T-helper 1 cell treated with Interleukin-12 subunit alpha and Interleukin-12 subunit beta and Interleukin-4 antibody, amounts not matched to agents 30 ng/mL and 1 ng/mL, for 36 hours (primary cell): ENCODE results near the gene ATP7B. TPM values are rescaled to one million over a fixed set of nuclear protein-coding genes. Genes with fewer than 3 reads are reported as not detected.
"Not testable (repeated sequence)": the region's sequence is repeated elsewhere in the genome, so short reads cannot be mapped to it uniquely, and the experiment has no call there.

Experiments
- intact Hi-C: fragments of 100-400 bp; cut with micrococcal nuclease; formaldehyde crosslinking; loops from one replicate; pipeline ENCODE4 v1.15.1; 2024
- total RNA-seq: library from RNA; stranded (reverse); gene quantifications from 2 replicates; pipeline ENCODE4 v1.2.3, GENCODE V29; 2022

ATP7B gene
- 0.34 and 1.0 TPM in 2 replicates for total RNA-seq

GRCh38 chr13:52010890-52011631, at the start of gene ATP7B:
TSS of gene ATP7B (minus strand) at chr13:52011450. CDS start at chr13:52011337, 113 bp downstream.
- intact Hi-C loops = no loop called here

DNA sequence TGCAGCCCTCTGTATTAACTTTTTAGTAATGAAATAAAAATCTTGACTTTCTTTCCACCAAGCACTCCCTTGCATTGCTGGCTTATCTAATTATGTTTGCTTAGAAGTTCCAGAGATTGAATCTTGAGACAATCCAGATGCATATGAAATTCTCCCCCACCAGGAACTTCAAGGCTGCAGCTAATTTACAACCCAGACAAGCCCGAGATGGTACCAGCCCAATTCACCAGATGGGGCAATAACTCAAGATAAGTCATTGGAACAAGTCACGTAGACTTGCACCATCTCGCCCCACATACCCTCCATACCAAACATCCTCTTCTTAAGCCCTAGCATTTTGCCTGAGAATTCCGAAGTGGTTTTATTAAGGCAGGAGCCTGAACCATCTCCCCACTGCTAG, 42.2 kb upstream of the ATP7B start:
- intact Hi-C loops = no loop called here

DNA sequence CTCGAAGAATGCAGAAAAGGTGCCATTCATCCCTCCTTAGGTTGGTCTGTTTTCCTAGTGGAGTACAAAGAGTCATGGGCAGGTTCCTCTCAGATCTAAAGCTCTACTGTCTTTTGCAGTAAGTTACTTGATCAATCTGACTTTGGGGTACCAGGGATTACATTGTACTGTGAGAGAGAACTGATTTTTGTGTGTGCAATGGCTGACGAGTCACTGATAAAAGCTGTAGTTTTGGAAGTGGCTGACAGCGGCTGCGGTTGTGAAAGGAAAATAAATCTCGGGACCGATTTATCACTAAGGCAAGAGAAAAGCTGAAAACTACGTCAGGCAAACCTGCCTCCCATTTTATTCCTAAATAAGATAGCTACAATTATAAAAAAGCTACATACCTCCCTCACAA, 40.1 kb upstream of the ATP7B start:
- intact Hi-C loops = no loop called here

DNA sequence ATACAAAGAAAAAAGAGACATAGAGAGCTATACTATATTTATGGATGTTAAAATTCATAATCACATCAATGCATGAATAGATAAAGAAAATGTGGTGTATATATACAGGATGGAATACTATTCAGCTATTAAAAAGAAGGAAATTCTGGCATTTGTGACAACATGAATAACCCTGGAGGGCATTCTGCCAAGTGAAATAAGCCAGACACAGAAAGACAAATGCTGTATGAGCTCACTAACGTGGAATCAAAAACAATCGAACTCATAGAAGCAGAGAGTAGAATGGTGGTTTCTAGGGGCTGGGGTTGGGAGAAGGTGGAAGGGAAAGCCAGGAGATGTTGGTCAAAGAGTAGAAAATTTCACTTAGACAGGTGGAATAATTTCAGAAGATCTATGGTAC, 37.3 kb upstream of the ATP7B start:
- intact Hi-C loops = no loop called here

GRCh38 chr13:52047463-52047862, 36.2 kb upstream of the ATP7B start:
- intact Hi-C loops = no loop called here

- intact Hi-C loops = no loop called here
These were observed 32.4 kb upstream of the ATP7B start for GRCh38 chr13:52043675-52044074.

DNA sequence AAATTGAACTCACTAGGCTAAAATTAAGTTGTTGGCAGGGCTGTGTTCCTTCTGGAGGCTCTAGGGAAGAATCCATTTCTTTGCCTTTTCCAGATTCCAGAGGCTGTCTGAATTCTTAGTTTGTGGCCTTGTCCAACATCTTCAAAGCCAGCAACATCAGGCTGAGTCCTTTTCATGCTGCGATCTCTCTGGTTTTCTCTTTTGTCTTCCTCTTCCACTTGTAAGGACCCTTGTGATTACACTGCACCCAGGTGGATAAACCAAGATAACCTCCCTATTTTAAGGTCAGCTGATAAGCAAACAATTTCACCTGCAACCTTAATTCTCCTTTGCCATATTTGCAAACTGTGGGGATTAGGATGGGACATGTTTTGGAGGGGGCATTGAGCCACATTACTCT, 24.8 kb upstream of the ATP7B start:
- intact Hi-C loops = no loop called here

DNA sequence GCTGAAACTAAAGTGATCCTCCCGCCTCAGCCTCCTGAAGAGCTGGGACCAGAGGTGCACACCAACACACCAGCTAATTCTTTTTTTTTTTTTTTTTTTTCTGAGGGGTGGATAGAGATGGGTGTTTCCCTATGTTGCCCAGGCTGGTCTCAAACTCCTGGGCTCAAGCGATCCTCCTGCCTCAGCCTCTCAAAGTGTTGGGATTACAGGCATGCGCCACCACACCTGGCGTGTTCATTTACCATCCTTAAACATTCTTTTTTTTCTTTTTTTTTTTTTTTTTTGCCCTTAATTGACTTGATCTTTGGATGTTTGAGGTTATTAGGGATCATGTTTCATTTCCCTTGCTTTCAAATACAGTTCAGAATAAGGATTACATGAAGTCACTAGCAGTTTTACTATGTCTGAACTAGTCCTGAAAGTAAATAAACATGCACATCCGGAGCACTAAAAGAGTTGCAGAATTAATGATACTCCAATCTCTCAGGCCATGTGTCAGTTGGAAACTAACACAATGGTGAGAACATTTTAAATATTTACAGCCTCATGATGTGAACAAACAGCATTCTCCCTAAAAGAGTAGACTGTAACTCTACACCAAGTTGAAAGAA, 23.5 kb upstream of the ATP7B start:
- intact Hi-C loops = no loop called here

- intact Hi-C loops = no loop called here
These were observed 21.8 kb upstream of the ATP7B start for GRCh38 chr13:52033039-52033438.

DNA sequence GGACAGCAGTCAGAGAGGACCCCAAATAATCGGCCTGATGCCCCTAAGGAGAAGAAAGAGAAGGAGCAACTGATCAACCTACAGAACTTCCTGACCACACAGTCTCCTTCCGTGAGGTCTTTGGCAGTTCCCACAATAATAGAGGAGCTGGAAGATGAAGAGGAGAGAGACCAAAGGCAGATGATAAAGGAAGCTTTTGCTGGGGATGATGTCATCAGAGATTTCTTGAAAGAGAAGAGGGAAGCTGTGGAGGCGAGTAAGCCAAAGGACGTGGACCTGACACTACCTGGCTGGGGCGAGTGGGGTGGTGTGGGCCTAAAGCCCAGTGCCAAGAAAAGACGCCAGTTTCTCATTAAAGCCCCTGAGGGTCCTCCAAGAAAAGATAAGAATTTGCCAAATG, 19.2 kb upstream of the ATP7B start:
- intact Hi-C loops = not testable (repeated sequence)

- intact Hi-C loops = no loop called here
These were observed 18.3 kb upstream of the ATP7B start for GRCh38 chr13:52029569-52029968.

DNA sequence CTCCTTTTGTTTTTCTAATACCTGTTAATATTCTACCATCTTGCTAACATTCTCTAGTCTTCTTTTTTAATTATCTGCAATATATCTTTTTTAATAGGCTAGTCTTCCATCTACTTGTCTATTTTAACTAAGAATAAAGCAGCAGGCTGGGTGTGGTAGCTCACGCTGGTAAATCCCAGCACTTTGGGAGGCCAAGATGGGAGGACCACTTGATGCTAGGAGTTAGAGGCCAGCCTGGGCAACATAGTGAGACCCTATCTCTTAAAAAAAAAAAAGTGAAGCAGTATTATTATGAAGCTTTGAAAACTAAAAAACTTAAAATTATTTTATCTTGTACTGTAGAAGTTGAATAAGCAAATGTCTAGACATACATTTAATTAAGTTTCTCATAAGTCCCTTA, 16.6 kb upstream of the ATP7B start:
- intact Hi-C loops = no loop called here

- intact Hi-C loops = no loop called here
These were observed 15.0 kb upstream of the ATP7B start for GRCh38 chr13:52026246-52026626.

- intact Hi-C loops = no loop called here
These were observed 14.4 kb upstream of the ATP7B start for GRCh38 chr13:52025475-52026245.

DNA sequence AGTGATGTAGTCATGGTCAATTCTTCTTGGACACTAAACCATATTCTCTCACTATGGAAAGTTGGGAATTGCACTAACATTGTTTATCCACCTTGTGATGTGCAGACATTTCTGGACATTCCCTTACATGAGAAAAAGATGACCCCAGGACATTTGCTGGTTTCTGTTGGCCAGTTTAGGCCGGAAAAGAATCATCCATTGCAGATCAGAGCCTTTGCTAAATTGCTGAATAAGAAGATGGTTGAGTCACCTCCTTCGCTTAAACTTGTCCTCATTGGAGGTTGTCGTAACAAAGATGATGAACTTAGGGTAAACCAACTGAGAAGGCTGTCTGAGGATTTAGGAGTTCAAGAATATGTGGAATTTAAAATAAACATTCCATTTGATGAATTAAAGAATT, 13.2 kb upstream of the ATP7B start, which contains the start of gene UTP14C:
Gene UTP14C (plus strand): TSS at position 211 of the 400 bp plus-strand sequence. CDS start 4,114 bp downstream, outside the sequence.
- intact Hi-C loops = no loop called here

GRCh38 chr13:52022356-52022755, 11.1 kb upstream of the ATP7B start:
- intact Hi-C loops = no loop called here

GRCh38 chr13:52020191-52020590, 8.9 kb upstream of the ATP7B start:
- intact Hi-C loops = no loop called here

- intact Hi-C loops = no loop called here
These were observed 5.0 kb upstream of the ATP7B start for GRCh38 chr13:52016296-52016695.

DNA sequence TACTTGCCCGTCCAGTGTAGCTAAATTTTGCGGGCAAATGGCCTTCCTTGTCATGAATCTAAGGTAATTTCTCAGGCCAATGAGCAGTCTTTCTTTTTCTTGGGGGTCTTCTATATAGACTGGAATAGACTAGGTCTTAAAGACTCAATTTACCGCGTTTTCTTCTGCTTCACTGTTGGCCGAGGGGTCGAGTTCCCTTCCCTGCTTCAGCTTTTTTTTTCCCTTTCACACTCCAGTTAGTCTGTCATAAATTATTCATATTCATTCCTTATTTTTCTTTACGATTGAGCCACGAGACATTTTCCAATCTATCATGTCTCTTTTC, 1.2 kb upstream of the ATP7B start:
- intact Hi-C loops = loop anchor here (1.0 to 2.0 kb wide), 14 partner anchors 11 to 1646 kb away; partner anchors contain the start of genes CKAP2, INTS6, NEK3 and SUGT1

GRCh38 chr13:52011632-52012511, 622 bp upstream of the ATP7B start, which contains the start of gene ALG11:
TSS of gene ALG11 (plus strand) at chr13:52012398. CDS start at chr13:52012419, 21 bp downstream.
- intact Hi-C loops = loop anchor here (1.0 to 2.0 kb wide), 14 partner anchors 11 to 1645 kb away; partner anchors contain the start of genes CKAP2, INTS6, NEK3 and SUGT1

- intact Hi-C loops = no loop called here
These were observed 1.3 kb downstream of the ATP7B start for GRCh38 chr13:52009946-52010345.
